H1 (cell line): Measurements from ENCODE around the gene CCNL2. TPM values are rescaled to one million over a fixed set of nuclear protein-coding genes. Genes with fewer than 3 reads are reported as not detected.

Experiments used
- CTCF ChIA-PET: fragments of 300-600 bp; sonication (Branson Sonifier 250); formaldehyde crosslinking; loops from one replicate; lab custom pipeline; 2021; ENCODE audit not compliant: partially characterized antibody; lab: Charles Lee
- POLR2A ChIA-PET: fragments of 300-600 bp; sonication (Branson Sonifier 250); formaldehyde crosslinking; loops from one replicate; lab custom pipeline; 2021; ENCODE audit warnings: inconsistent platforms; ENCODE audit not compliant: partially characterized antibody; lab: Charles Lee
- DNase-seq, 2 experiments: peaks; one replicate each; pipeline versions ENCODE4 v3.0.0 to v3.0.0-alpha.2; 2010 to 2022; ENCODE audit warnings: low spot score in 2 of 2, low read depth in 1 of 2, mixed read lengths in 1 of 2
- FAIRE-seq: peaks from 2 replicates; lab custom pipeline; 2011; peaks lifted over from hg19 to GRCh38; lab: Jason Lieb, UNC
- H2AFZ ChIP-seq: 2 replicates; pipeline ENCODE4 v1.8.1; 2012; ENCODE audit warnings: low read length, inconsistent platforms
- H2AK5ac ChIP-seq: 2 replicates; pipeline ENCODE4 v1.6.1; 2013; ENCODE audit warnings: low read depth, low read length
- H2BK120ac ChIP-seq: replicated peaks from 2 replicates; pipeline ENCODE3; 2013; ENCODE audit warnings: low read depth, low read length, inconsistent platforms
- H2BK12ac ChIP-seq: 2 replicates; pipeline ENCODE4 v1.6.1; 2013; ENCODE audit warnings: low read depth, low read length
- H2BK15ac ChIP-seq: 2 replicates; pipeline ENCODE4 v1.6.1; 2013; ENCODE audit warnings: low read length
- H2BK20ac ChIP-seq: 2 replicates; pipeline ENCODE4 v1.6.1; 2013; ENCODE audit warnings: low read length
- H2BK5ac ChIP-seq: 2 replicates; pipeline ENCODE4 v1.6.1; 2013; ENCODE audit warnings: low read depth, low read length
- H3K14ac ChIP-seq: 2 replicates; pipeline ENCODE4 v1.6.1; 2013; ENCODE audit warnings: inconsistent platforms; ENCODE audit not compliant: insufficient read length
- H3K18ac ChIP-seq: 2 replicates; pipeline ENCODE4 v1.6.1; 2013; ENCODE audit warnings: low read length; ENCODE audit errors: extremely low read depth
- H3K23ac ChIP-seq: 2 replicates; pipeline ENCODE4 v1.6.1; 2013; ENCODE audit warnings: inconsistent platforms; ENCODE audit not compliant: insufficient read length
- H3K23me2 ChIP-seq: 2 replicates; pipeline ENCODE4 v1.6.1; 2013; ENCODE audit warnings: low read depth, low read length
- H3K27ac ChIP-seq: 2 replicates; pipeline ENCODE4 v1.6.1; 2011; ENCODE audit warnings: low read depth, low read length, inconsistent platforms
- H3K27me3 ChIP-seq, 4 experiments: replicated peaks in 1 of 4; 1 replicate in 1 of 4; 2 replicates in 3 of 4; pipeline versions ENCODE4 v1.6.1 to v1.8.1; 2011 to 2013; ENCODE audit warnings: low read length in 3 of 4, mild to moderate bottlenecking in 3 of 4, inconsistent platforms in 2 of 4, mixed read lengths in 2 of 4, moderate library complexity in 1 of 4; ENCODE audit not compliant: control insufficient read depth in 3 of 4, insufficient read depth in 3 of 4; ENCODE audit errors: extremely low read depth in 1 of 4
- H3K36me3 ChIP-seq, 4 experiments: 2 replicates each; pipeline versions ENCODE4 v1.6.1 to v1.8.1; 2011 to 2013; ENCODE audit warnings: mild to moderate bottlenecking in 4 of 4, low read length in 3 of 4, moderate library complexity in 2 of 4, control low read depth in 1 of 4, inconsistent platforms in 1 of 4; ENCODE audit not compliant: insufficient read depth in 4 of 4, control insufficient read depth in 2 of 4
- H3K4ac ChIP-seq: replicated peaks from 2 replicates; pipeline ENCODE3; 2013; ENCODE audit warnings: low read length, low read depth, mixed read lengths, inconsistent platforms; ENCODE audit not compliant: insufficient read length
- H3K4me1 ChIP-seq, 4 experiments: replicated peaks in 1 of 4; 1 replicate in 1 of 4; 2 replicates in 3 of 4; pipeline versions ENCODE4 v1.6.1 to v1.8.1; 2011 to 2013; ENCODE audit warnings: low read length in 3 of 4, inconsistent platforms in 2 of 4, mixed read lengths in 1 of 4; ENCODE audit not compliant: insufficient read depth in 4 of 4, control insufficient read depth in 3 of 4
- H3K4me2 ChIP-seq, 2 experiments: 2 replicates each; pipeline versions ENCODE4 v1.6.1 to v1.8.1; 2011 to 2013; ENCODE audit warnings: low read depth in 2 of 2, low read length in 2 of 2, control low read depth in 1 of 2, inconsistent platforms in 1 of 2, mild to moderate bottlenecking in 1 of 2; ENCODE audit not compliant: insufficient read depth in 1 of 2
- H3K4me3 ChIP-seq, 4 experiments: fragments of 200-600, 300-600 bp in 1 of 4; sonication (generic), shearing (Covaris generic), sonication (Bioruptor Twin) in 1 of 4; 2 replicates each; pipeline versions ENCODE4 v1.5.1 to v1.8.1; 2011 to 2016; ENCODE audit warnings: low read length in 4 of 4, low read depth in 3 of 4, control low read depth in 2 of 4, inconsistent platforms in 2 of 4, mild to moderate bottlenecking in 2 of 4, mixed read lengths in 1 of 4, moderate library complexity in 1 of 4; ENCODE audit not compliant: insufficient read depth in 2 of 4; ENCODE audit errors: extremely low read depth in 1 of 4
- H3K56ac ChIP-seq: replicated peaks from 2 replicates; pipeline ENCODE3; 2013; ENCODE audit warnings: low read depth, mild to moderate bottlenecking, mixed read lengths, low read length, inconsistent platforms; ENCODE audit not compliant: insufficient read length
- H3K79me1 ChIP-seq: 2 replicates; pipeline ENCODE4 v1.6.1; 2013; ENCODE audit warnings: low read depth, low read length, control low read depth
- H3K79me2 ChIP-seq, 2 experiments: 2 replicates each; pipeline versions ENCODE4 v1.6.1 to v1.8.1; 2012 to 2013; ENCODE audit warnings: low read length in 2 of 2, mild to moderate bottlenecking in 2 of 2, inconsistent platforms in 1 of 2; ENCODE audit not compliant: insufficient read depth in 2 of 2, control insufficient read depth in 1 of 2
- H3K9ac ChIP-seq, 4 experiments: replicated peaks in 1 of 4; 1 replicate in 1 of 4; 2 replicates in 3 of 4; pipeline versions ENCODE4 v1.6.1 to v1.8.1; 2011 to 2013; ENCODE audit warnings: low read depth in 3 of 4, low read length in 3 of 4, control low read depth in 2 of 4, mild to moderate bottlenecking in 2 of 4, moderate library complexity in 2 of 4, inconsistent platforms in 1 of 4; ENCODE audit errors: extremely low read depth in 1 of 4
- H3K9me3 ChIP-seq, 2 experiments: 2 replicates each; pipeline versions ENCODE4 v1.6.1 to v1.8.1; 2012 to 2013; ENCODE audit warnings: mild to moderate bottlenecking in 2 of 2, moderate library complexity in 2 of 2, control low read depth in 1 of 2, inconsistent platforms in 1 of 2, low read depth in 1 of 2, low read length in 1 of 2, mixed read lengths in 1 of 2; ENCODE audit not compliant: insufficient read depth in 2 of 2
- H4K20me1 ChIP-seq, 2 experiments: replicated peaks in 1 of 2; 2 replicates each; pipeline versions ENCODE3 to v1.8.1; 2011 to 2013; ENCODE audit warnings: inconsistent platforms in 2 of 2, low read length in 2 of 2, mild to moderate bottlenecking in 1 of 2; ENCODE audit not compliant: insufficient read depth in 2 of 2, control insufficient read depth in 1 of 2
- H4K5ac ChIP-seq: 2 replicates; pipeline ENCODE4 v1.6.1; 2013; ENCODE audit warnings: low read length, low read depth, mixed read lengths, inconsistent platforms; ENCODE audit not compliant: insufficient read length
- H4K8ac ChIP-seq: 2 replicates; pipeline ENCODE4 v1.8.0; 2013; ENCODE audit warnings: mild to moderate bottlenecking, moderate library complexity, low read length, inconsistent platforms; ENCODE audit not compliant: insufficient read depth; ENCODE audit errors: extremely low read depth
- H4K91ac ChIP-seq: replicated peaks from 2 replicates; pipeline ENCODE3; 2013; ENCODE audit warnings: low read length, mixed read lengths, inconsistent platforms; ENCODE audit not compliant: insufficient read length
- E2F6 ChIP-seq: IDR thresholded peaks from 2 replicates; pipeline ENCODE4 v1.6.1; 2012; ENCODE audit warnings: inconsistent platforms
- EZH2 ChIP-seq: fragments of 200-600 bp; sonication (generic); IDR thresholded peaks from 2 replicates; pipeline ENCODE4 v1.7.1; 2012; ENCODE audit warnings: low read depth, mild to moderate bottlenecking, moderate library complexity, low read length, inconsistent platforms; ENCODE audit not compliant: severe bottlenecking
- NANOG ChIP-seq: IDR thresholded peaks from 2 replicates; pipeline ENCODE4 v1.6.1; 2011; ENCODE audit warnings: low read length, low read depth, mild to moderate bottlenecking, inconsistent platforms; ENCODE audit not compliant: insufficient read depth, poor library complexity, severe bottlenecking
- PHF8 ChIP-seq: fragments of 200-600 bp; sonication (generic); conservative IDR thresholded peaks from 2 replicates; pipeline ENCODE4 v1.7.1; 2012; ENCODE audit warnings: low read depth, mild to moderate bottlenecking, inconsistent platforms, low read length, moderate library complexity
- POLR2A ChIP-seq, 2 experiments: IDR thresholded peaks; 1 replicate in 1 of 2; 2 replicates in 1 of 2; pipeline ENCODE4 v1.6.1; 2011; ENCODE audit warnings: low read depth in 2 of 2, low read length in 2 of 2, mild to moderate bottlenecking in 2 of 2; ENCODE audit errors: control extremely low read depth in 1 of 2
- RBBP5 ChIP-seq: IDR thresholded peaks from 2 replicates; pipeline ENCODE4 v1.7.1; 2012; ENCODE audit warnings: low read depth, mild to moderate bottlenecking, inconsistent platforms, low read length, moderate library complexity, borderline replicate concordance
- SIX5 ChIP-seq: IDR thresholded peaks from 2 replicates; pipeline ENCODE4 v1.6.1; 2011; ENCODE audit warnings: mild to moderate bottlenecking, low read depth, low read length
- SUZ12 ChIP-seq: fragments of 200-600 bp; sonication (generic); IDR thresholded peaks from 2 replicates; pipeline ENCODE4 v1.6.1; 2012; ENCODE audit warnings: mild to moderate bottlenecking, inconsistent platforms, low read length, moderate library complexity, mixed read lengths
- whole genome bisulfite sequencing, 2 experiments: shearing (Covaris generic) in 1 of 2; methylation state at CpG; one replicate each; pipeline versions ENCODE4 v1.1.6 to v1.1.7; 2013 to 2015; ENCODE audit warnings: low lambda C conversion rate in 2 of 2, mixed read lengths in 2 of 2, inconsistent platforms in 1 of 2, low coverage in 1 of 2, missing lambda C conversion rate in 1 of 2; ENCODE audit not compliant: insufficient replicate concordance in 2 of 2, insufficient coverage in 1 of 2, insufficient read length in 1 of 2; ENCODE audit errors: extremely low coverage in 1 of 2, missing lambda C conversion rate in 1 of 2; 5-methylcytosine and 5-hydroxymethylcytosine counted together
- polyA plus RNA-seq, 7 experiments: library from polyadenylated mRNA; depleted of rRNA in 3 of 7; stranded (reverse) in 5 of 7; unstranded in 2 of 7; fragments of >200 nt in 5 of 7; fragments of 200-250 nt in 2 of 7; gene quantifications; 1 replicate in 5 of 7; 2 replicates in 1 of 7; 4 replicates in 1 of 7; pipeline versions ENCODE4 v1.2.1 to v1.2.3, GENCODE V29; 2011 to 2013; ENCODE audit warnings: missing spikeins in 2 of 7, mixed read lengths in 2 of 7
- total RNA-seq: library from RNA; stranded (reverse); fragmentation: NEBNext Ultra II Directional; extraction: Animal tissue kit (Norgen Biotek cat#: 25700); gene quantifications from 2 replicates; pipeline ENCODE4 v1.2.1, GENCODE V29; 2021

CCNL2 gene
- total and polyA plus RNA-seq, 2 of the 8 experiments (the other 6 are each of a cell fraction or from before 2014, with no cell fraction given) = 79.8 to 120 TPM

- ChIA-PET POLR2A (interaction anchor here (0.8 to 1.3 kb wide), 6 partner anchors 12 to 57 kb away, joined by 3 to 5 read pairs (median 4); partner anchors contain the start of genes AURKAIP1 and CCNL2), CTCF (interaction anchor here (0.8 to 1.5 kb wide), 6 partner anchors 10 to 51 kb away, joined by 3 to 5 read pairs (median 4); partner anchors contain the start of gene AURKAIP1)
- Histone ChIP-seq H2AFZ (no peak overlapping the region), H4K91ac (no peak overlapping the region), H3K4me1 (peaks cover 0 to 2% (median under 1%) of the 10 kb centered on the region in 4 experiments; a peak in 3 of 7 replicates), H3K9me3 (peaks cover 0 to 5% of the 10 kb centered on the region in 2 experiments; a peak in 1 of 4 replicates), H3K9ac (no peak overlapping the region), H3K27ac (no peak overlapping the region), H3K27me3 (no peaks in the 10 kb centered on the region; a peak in 1 of 7 replicates), H3K79me1 (peaks cover 24% of the 10 kb centered on the region), H3K56ac (no peak overlapping the region), H3K79me2 (peaks cover 0 to 17% of the 10 kb centered on the region in 2 experiments; a peak in 2 of 4 replicates), H3K14ac (no peak overlapping the region), H2BK15ac (no peak overlapping the region), H3K23me2 (peaks cover 1% of the 10 kb centered on the region; the same call in 1 of the 2 replicates), H2BK12ac (no peak overlapping the region), H3K23ac (no peak overlapping the region), H3K4me2 (no peak overlapping the region), H2BK5ac (no peak overlapping the region), H2BK20ac (no peak overlapping the region), H2BK120ac (no peak overlapping the region), H3K4ac (no peak overlapping the region), H3K18ac (no peak overlapping the region), H4K20me1 (peaks cover 22 to 47% of the 10 kb centered on the region in 2 experiments), H4K5ac (no peak overlapping the region), H4K8ac (no peak overlapping the region), H2AK5ac (no peak overlapping the region), H3K4me3 (no peak overlapping the region), H3K36me3 (peaks cover 2 to 35% (median 15%) of the 10 kb centered on the region in 4 experiments; a peak in 7 of 8 replicates)
- WGBS, 2 experiments = 97% methylated on average over 22 of the region's 28 CpGs; no CpG with 5 or more reads in 1 of the 2 experiments
- DNase-seq (no peak), FAIRE-seq (no peak)
- no peak for TF ChIP-seq POLR2A (IDR thresholded peaks at IDR 0.05; ENCODE audit: control extremely low read depth in 1 of 2, low read depth in 2 of 2, low read length in 2 of 2)
- TF ChIP-seq SIX5 = no peak
- no peak for TF ChIP-seq EZH2
- no peak for TF ChIP-seq RBBP5
- no peak for TF ChIP-seq SUZ12
- TF ChIP-seq E2F6 = no peak
- no peak for TF ChIP-seq NANOG
- no peak for TF ChIP-seq PHF8
These were observed 57.0 kb downstream of the CCNL2 start for GRCh38 chr1:1342061-1342562.
